Naive thymus-derived CD8-positive, alpha-beta T cell (primary cell): ENCODE data around the gene ALK. TPM values are rescaled to one million over a fixed set of nuclear protein-coding genes. Genes with fewer than 3 reads are reported as not detected.
A peak's percentile ranks its signal among the peaks of the same experiment; 100 is the strongest.

ENCODE experiments used
- ATAC-seq, 2 donors: fragments of 150-1000 bp; cut with Tn5 transposase in 1 of 2; sonication (Bioruptor Pico), chemical (Tn5 transposase) in 1 of 2; 1 replicate in 1 of 2; 2 replicates in 1 of 2; pipeline ENCODE4 v1.10.0; 2021; ENCODE audit warnings: mild to moderate bottlenecking in 2 of 2, moderate library complexity in 2 of 2
- POLR2A ChIA-PET: fragments of 350-600 bp; sonication (Branson Sonifier 250); formaldehyde crosslinking; loops from one replicate; lab custom pipeline; 2021; ENCODE audit warnings: antibody characterized with exemption; lab: Charles Lee
- DNase-seq, 10 donors: peaks; one replicate each; pipeline versions ENCODE4 v3.0.0 to v3.0.0-alpha.2; 2020 to 2022
- H3K27ac Mint-ChIP-seq, 10 donors: one replicate each; pipeline ENCODE4 v1.8.0; 2020 to 2022; ENCODE audit warnings: mild to moderate bottlenecking in 10 of 10, mixed read lengths in 10 of 10, moderate library complexity in 4 of 10, inconsistent platforms in 1 of 10
- H3K27me3 Mint-ChIP-seq, 5 donors: one replicate each; pipeline ENCODE4 v1.8.0; 2021 to 2022; ENCODE audit warnings: mixed read lengths in 5 of 5
- H3K36me3 Mint-ChIP-seq, 3 donors: one replicate each; pipeline ENCODE4 v1.8.0; 2020 to 2022; ENCODE audit warnings: mixed read lengths in 3 of 3, mild to moderate bottlenecking in 2 of 3, inconsistent platforms in 1 of 3
- H3K4me1 Mint-ChIP-seq, 4 donors: one replicate each; pipeline ENCODE4 v1.8.0; 2021 to 2022; ENCODE audit warnings: mixed read lengths in 4 of 4
- H3K4me3 Mint-ChIP-seq, 10 donors: one replicate each; pipeline ENCODE4 v1.8.0; 2020 to 2022; ENCODE audit warnings: mild to moderate bottlenecking in 10 of 10, mixed read lengths in 10 of 10, moderate library complexity in 6 of 10, inconsistent platforms in 1 of 10
- H3K9me3 Mint-ChIP-seq, 9 donors: one replicate each; pipeline ENCODE4 v1.8.0; 2020 to 2022; ENCODE audit warnings: mixed read lengths in 9 of 9, mild to moderate bottlenecking in 3 of 9, inconsistent platforms in 1 of 9, moderate library complexity in 1 of 9
- polyA plus RNA-seq, 3 donors: library from polyadenylated mRNA; unstranded; fragments of 300-500 nt; fragmentation: Illumina TruSeq; gene quantifications; one replicate each; pipeline ENCODE4 v1.2.3, GENCODE V29; 2021
- total RNA-seq, 8 experiments: library from RNA in 2 of 8; stranded (reverse) in 2 of 8; gene quantifications; one replicate each; pipeline ENCODE4 v1.2.3 and lab custom pipeline; 2021 to 2026

ALK gene
- total and polyA plus RNA-seq, 5 experiments from 2014 or later, result 0.10 TPM; not detected in 4

DNA sequence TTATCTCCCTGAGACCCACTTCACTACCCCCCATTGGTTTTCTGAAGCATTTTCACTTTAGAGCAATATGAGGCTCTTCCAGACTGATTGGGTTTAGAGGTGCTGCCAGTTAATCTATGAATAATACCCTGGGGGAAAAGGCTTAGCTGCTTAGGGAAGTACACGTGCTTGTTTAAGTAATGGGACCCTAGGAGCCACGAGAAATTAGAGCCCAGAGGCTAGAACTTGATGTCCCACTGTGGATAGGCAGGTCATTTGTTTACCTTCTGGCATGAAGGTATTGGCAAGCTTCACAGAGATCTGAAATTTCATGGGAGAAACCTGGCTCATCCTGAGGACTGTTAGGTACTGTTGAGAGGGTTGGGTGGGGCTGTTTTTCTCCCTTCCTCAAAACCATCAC is 746.4 kb downstream of the ALK start:
- POLR2A ChIA-PET, result no interaction called here
- DNase-seq (no peak), ATAC-seq (no peak)
- H3K4me3 Mint-ChIP-seq, result no peak overlapping the region
- H3K36me3 Mint-ChIP-seq, result peaks cover 4 to 79% (median 21%) of the 10 kb centered on the region in 3 donors
- peak overlapping the region in 2 of 10 donors; percentile 36 to 61 for H3K27ac Mint-ChIP-seq
- no peaks in the 10 kb centered on the region for H3K9me3 Mint-ChIP-seq
- H3K27me3 Mint-ChIP-seq, result no peaks in the 10 kb centered on the region
- H3K4me1 Mint-ChIP-seq, result peaks cover 0 to 10% (median 0%) of the 10 kb centered on the region in 4 donors

DNA sequence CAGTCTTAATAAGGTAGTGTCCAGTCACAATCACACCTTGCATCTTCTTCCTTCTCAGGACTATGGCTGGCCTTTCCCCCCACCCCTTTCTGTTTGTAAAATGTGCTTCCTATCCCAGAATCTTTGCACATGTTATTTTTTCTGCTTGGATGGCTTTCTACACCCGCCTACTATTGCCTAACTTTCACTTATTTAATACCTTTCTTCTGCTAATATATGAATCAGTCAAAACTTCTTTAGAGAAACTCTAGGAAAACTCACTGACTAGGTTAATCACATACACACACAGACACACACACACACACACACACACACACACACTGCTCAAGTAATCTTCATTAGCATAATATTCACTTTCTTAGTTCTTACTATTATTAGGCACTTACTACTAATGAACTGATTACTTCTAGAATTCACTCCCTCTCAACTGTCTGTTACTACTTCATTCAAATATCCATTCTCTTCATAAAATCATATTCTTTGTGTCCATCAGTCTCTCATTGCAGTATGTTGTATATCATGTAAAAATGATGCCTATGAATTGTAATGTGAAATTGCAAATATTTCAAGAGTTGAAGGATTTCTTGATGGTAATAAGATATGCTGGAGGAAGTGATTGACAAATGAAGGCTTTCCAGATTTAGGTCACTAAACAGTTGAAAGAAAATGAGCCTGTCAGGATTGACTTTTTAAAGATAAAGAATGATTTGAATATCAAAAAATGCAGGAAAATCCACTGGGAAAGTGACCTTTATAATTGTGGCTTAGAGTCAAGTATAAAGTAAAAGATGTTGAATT is 754.9 kb downstream of the ALK start:
- H3K27me3 Mint-ChIP-seq, result no peaks in the 10 kb centered on the region
- no peak overlapping the region for H3K4me3 Mint-ChIP-seq
- POLR2A ChIA-PET, result no interaction called here
- H3K27ac Mint-ChIP-seq, result peak overlapping the region in 5 of 10 donors; percentile 1 to 58 (median 19)
- no peak for ATAC-seq
- H3K9me3 Mint-ChIP-seq, result no peaks in the 10 kb centered on the region
- peaks cover 4 to 86% (median 18%) of the 10 kb centered on the region in 3 donors for H3K36me3 Mint-ChIP-seq
- peaks cover 0 to 6% (median 2%) of the 10 kb centered on the region in 4 donors for H3K4me1 Mint-ChIP-seq
- DNase-seq, result no peak

DNA sequence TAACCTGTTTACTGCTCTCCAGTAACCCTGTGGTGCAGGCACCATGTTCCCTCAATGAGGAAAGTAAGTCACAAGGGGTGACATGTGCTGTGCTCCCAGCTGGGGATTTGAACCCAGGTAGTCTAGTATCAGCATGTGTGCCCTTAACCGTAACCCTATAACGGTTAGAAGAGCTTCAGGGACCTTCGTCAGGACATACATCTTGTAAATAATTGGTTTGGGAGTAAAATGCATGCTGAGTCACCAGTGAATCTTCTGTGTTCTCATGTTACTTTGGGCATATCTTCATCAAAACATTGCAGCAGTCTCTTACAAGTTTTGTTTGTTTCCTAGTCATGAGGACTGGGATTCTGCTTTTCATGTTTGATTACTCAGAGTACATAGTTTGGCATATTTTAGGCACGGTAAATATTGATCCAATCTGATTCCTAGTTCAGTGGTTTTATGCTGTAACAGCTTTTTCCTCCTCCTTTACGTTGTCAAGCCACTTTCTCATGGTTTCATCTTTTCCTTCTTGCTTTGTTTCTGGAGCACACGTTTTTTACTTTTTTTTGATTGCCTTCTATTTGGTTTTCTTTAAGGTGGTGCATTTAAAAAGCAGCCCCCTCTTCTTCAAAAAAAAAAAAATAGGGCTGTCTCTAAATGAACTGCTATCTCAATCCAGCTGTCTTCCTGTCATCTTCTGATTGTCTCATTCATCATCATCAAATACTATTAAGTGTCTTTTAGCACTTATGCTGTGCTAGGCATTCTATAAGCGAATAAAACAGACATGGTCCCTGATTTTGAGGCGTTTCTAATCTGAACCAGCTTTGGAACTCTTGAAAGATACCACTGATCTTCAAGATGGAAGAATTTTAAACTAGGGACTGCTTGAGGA is 755.8 kb downstream of the ALK start:
- Mint-ChIP-seq H3K9me3 (no peaks in the 10 kb centered on the region), H3K4me1 (peaks cover 0 to 6% (median 1%) of the 10 kb centered on the region in 4 donors), H3K36me3 (peaks cover 4 to 86% (median 17%) of the 10 kb centered on the region in 3 donors), H3K27me3 (no peaks in the 10 kb centered on the region), H3K27ac (peak overlapping the region in 7 of 10 donors; percentile 1 to 58 (median 19)), H3K4me3 (no peak overlapping the region)
- no peak for DNase-seq
- POLR2A ChIA-PET, result no interaction called here
- no peak for ATAC-seq

DNA sequence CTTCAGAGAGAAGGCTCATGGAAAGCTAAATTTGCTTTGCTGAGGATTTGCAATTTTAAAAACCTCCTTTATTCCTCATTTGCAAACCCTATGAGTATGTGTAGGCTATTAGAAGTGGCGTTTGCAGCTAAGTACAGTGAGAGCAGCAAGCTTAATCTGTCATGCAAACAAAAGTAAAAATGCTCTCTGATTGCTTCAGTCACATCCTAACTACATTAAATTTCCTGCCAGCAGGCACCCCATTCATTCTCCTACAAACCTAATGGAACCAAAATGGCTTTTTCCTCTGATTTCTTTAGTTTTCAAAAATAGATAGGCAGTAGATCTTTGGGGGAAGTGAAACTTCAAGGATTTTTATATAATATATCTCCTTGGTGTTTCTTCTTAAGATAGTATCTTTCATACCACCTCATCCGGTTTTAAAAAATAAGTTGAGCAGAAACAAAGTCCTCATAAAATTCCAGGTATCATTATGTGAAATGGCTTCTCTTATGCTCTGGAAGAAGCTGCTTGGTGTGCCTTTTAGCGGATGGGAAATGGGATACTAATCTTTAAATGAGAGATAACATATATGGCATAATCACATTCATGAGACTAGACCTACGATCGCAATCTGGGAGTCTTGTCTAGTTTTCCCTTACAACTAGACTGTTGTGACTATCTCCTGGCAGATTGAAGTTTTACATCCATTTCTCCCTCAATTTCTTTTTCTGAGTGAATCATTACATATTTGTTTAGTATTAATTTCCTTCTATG is 757.1 kb downstream of the ALK start:
- Mint-ChIP-seq H3K27me3 (no peaks in the 10 kb centered on the region), H3K27ac (peak overlapping the region in 2 of 10 donors; percentile 8 to 33), H3K9me3 (no peaks in the 10 kb centered on the region), H3K4me3 (no peak overlapping the region), H3K36me3 (peaks cover 3 to 83% (median 20%) of the 10 kb centered on the region in 3 donors), H3K4me1 (peaks cover 0 to 2% (median under 1%) of the 10 kb centered on the region in 4 donors)
- ATAC-seq, result no peak
- POLR2A ChIA-PET, result no interaction called here
- DNase-seq, result no peak

DNA sequence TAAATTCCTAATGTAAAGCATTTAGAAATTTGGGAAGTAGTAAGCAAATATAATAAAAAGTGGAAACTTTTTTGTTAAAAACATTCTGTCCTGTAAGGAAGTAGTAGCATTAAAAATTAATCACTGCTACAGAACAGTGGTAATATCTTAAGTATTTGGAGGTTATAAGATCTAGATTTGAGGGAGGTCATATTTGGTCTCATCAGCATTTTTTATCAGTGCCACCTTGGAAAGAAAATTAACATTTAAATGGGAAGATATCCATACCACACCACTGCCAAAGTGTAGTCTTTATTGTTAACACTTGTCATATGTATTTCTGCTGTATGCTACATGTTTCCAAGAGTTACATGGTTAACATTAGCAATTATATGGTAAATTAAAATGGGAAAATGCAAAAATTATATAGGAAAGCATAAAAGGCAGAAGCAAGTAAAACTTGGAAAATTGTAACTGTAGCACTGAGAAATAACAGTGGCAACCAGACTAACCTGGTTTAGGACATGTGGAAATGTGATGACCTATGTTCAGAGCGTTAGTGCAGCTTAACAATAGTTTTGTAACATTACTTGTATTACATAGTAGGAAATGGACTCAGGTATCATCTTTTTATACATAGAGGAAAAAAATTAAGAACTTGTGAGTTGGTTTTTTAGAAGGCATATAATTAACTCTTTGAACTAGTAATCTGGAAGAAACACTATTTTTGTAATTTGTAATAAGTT is 759.0 kb downstream of the ALK start:
- Mint-ChIP-seq H3K27me3 (no peaks in the 10 kb centered on the region), H3K4me3 (no peak overlapping the region), H3K9me3 (no peaks in the 10 kb centered on the region), H3K27ac (peak overlapping the region in 2 of 10 donors; percentile 12 to 23), H3K36me3 (peaks cover 4 to 88% (median 24%) of the 10 kb centered on the region in 3 donors), H3K4me1 (peaks cover 0 to 2% (median under 1%) of the 10 kb centered on the region in 4 donors)
- DNase-seq (no peak), ATAC-seq (no peak)
- POLR2A ChIA-PET, result no interaction called here

DNA sequence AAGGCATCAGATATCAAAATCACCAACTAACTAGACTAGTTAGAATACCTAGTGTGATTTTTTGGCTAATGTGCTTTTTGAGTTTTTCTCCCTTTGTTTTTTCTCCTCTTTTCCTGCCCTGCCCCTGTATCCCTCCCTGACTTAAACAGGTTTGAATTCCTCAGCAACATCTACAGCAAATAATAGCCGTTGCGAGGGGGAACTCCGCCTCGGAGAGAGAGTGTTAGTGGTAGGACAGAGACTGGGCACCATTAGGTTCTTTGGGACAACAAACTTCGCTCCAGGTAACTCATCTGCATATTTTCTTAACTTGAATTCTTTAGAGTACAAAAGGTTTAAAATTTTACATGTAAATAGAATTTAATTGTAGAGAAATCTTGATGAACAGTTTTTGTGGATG is 761.2 kb downstream of the ALK start:
- DNase-seq (no peak), ATAC-seq (no peak)
- POLR2A ChIA-PET, result no interaction called here
- Mint-ChIP-seq H3K27ac (no peak overlapping the region), H3K36me3 (peaks cover 4 to 87% (median 36%) of the 10 kb centered on the region in 3 donors), H3K4me3 (no peak overlapping the region), H3K9me3 (no peaks in the 10 kb centered on the region), H3K27me3 (no peaks in the 10 kb centered on the region), H3K4me1 (peaks cover 0 to 2% (median under 1%) of the 10 kb centered on the region in 4 donors)

DNA sequence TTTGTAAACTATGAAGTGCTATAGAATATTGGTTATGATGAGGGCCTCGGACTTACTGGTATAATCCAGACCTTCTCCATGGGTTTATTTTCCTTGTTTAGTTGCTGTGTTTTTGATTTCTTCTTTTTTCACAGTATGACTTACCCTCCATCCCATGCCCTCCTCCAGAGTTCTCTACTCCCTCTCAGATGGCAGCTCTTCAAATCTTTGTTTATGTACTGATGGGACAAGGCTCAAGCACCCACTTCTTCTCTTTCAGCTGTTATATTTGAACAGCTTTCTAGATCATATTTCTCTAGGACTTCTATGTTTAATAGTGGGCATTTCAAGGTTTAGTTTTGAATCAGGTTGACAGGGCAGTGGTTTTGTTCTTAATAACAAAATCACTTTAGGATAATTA is 762.3 kb downstream of the ALK start:
- peaks cover 4 to 92% (median 35%) of the 10 kb centered on the region in 3 donors for H3K36me3 Mint-ChIP-seq
- POLR2A ChIA-PET, result no interaction called here
- peaks cover 0 to 6% (median 3%) of the 10 kb centered on the region in 4 donors for H3K4me1 Mint-ChIP-seq
- no peak overlapping the region for H3K4me3 Mint-ChIP-seq
- no peaks in the 10 kb centered on the region for H3K9me3 Mint-ChIP-seq
- no peaks in the 10 kb centered on the region for H3K27me3 Mint-ChIP-seq
- ATAC-seq (no peak), DNase-seq (no peak)
- H3K27ac Mint-ChIP-seq, result peak overlapping the region in 4 of 10 donors; percentile 2 to 37 (median 8)

DNA sequence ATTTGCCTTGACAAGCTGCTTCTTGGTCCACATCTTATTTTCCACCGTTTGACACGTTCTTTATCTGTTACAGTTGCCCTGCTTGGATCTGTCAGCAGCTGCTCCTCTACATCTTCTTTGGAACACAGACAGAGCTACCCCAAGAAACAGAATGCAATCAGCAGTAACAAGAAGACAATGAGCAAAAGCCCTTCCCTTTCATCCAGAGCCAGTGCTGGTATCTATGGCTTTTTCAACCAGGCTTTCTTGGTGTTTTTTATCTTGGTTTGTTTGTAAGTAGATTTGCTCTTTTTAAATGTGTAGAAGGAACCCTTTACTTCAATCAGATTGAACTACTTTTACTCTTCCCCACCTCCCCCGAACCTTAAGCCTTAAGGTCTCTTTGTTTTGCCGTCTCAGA is 764.3 kb downstream of the ALK start:
- Mint-ChIP-seq H3K9me3 (no peaks in the 10 kb centered on the region), H3K27ac (peak overlapping the region in 2 of 10 donors; percentile 1 to 33)
- POLR2A ChIA-PET, result interaction anchor here (0.5 kb wide), 1 partner anchor 52 kb away, joined by 3 read pairs; no protein-coding TSS in a partner anchor

DNA sequence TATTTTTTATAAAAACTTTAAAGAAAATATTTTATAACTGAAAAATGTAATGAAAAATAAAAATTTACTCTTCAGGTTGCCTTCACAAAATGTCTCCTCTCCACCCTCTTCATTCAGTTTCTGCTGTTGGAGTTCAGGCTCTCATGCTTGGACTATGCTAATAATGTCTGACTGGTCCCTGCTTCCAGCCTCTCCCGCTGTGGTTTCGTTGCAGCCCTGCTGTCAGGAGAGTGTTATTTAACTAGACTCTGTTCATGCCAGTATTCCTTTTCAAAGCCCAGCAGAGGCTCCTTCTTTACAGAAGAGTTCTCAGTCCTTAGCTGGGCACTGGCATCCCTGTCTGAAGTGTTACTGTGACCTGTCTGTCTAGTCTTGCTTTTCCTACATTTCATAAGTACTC is 765.8 kb downstream of the ALK start:
- no peak for DNase-seq
- POLR2A ChIA-PET, result no interaction called here
- no peak for ATAC-seq
- peak overlapping the region in 1 of 10 donors; percentile 40 for H3K27ac Mint-ChIP-seq
- H3K9me3 Mint-ChIP-seq, result no peaks in the 10 kb centered on the region
- H3K36me3 Mint-ChIP-seq, result peaks cover 4 to 83% (median 42%) of the 10 kb centered on the region in 3 donors
- no peak overlapping the region for H3K4me3 Mint-ChIP-seq
- H3K4me1 Mint-ChIP-seq, result peaks cover 0 to 6% (median 2%) of the 10 kb centered on the region in 4 donors
- no peaks in the 10 kb centered on the region for H3K27me3 Mint-ChIP-seq

More for the DNA sequence above, 764.3 kb downstream of the ALK start:
- no peaks in the 10 kb centered on the region for H3K27me3 Mint-ChIP-seq
- H3K4me1 Mint-ChIP-seq, result peaks cover 0 to 6% (median 3%) of the 10 kb centered on the region in 4 donors
- peaks cover 4 to 93% (median 44%) of the 10 kb centered on the region in 3 donors for H3K36me3 Mint-ChIP-seq
- DNase-seq, result no peak
- ATAC-seq, result no peak
- H3K4me3 Mint-ChIP-seq, result no peak overlapping the region

DNA sequence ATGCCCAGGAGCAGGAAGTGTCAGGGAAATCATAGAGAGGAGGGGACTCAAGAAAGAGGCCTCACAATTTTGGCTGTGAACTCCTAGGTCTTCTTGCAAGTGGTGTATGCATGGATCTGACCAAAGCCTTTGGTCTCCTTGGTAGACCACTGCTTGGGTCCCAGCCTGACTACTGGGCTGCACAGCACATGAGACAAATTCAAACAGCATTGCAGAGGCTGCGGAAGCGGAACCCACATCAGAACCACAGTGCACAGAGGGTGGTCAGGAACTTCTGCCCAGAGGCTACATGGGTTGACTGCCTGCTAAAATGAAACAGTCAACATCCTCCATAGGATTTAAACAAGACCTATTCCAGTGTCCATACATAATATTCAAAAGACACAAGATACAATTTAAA is 766.8 kb downstream of the ALK start:
- Mint-ChIP-seq H3K9me3 (no peaks in the 10 kb centered on the region), H3K27ac (peak overlapping the region in 4 of 10 donors; percentile 31 to 61 (median 52)), H3K4me3 (no peak overlapping the region), H3K36me3 (peaks cover 4 to 82% (median 41%) of the 10 kb centered on the region in 3 donors), H3K27me3 (no peaks in the 10 kb centered on the region), H3K4me1 (peaks cover 0 to 6% (median 2%) of the 10 kb centered on the region in 4 donors)
- DNase-seq (no peak), ATAC-seq (no peak)
- POLR2A ChIA-PET, result no interaction called here

DNA sequence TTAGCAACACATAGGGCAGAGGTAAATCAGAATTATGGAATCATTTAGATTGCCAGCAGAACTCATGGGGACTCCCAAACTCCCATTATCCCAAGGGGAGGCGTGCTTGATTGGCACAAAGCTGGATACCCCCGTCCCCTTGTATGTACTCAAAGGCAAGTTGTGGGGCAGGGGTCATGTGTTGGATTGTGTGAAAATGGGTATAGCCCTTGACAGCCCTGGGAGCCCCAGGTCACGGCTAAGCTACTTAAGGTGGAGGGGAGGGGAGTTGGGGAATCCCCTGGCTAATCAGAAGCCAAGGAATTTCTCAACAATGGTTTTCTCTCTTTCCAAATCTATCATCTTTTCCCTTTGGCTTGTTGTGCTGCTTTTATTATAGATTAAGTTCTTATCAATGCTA is 773.4 kb downstream of the ALK start:
- no peaks in the 10 kb centered on the region for H3K27me3 Mint-ChIP-seq
- H3K36me3 Mint-ChIP-seq, result peaks cover 0 to 73% (median 28%) of the 10 kb centered on the region in 3 donors
- H3K4me1 Mint-ChIP-seq, result peaks cover 0 to 2% (median 0%) of the 10 kb centered on the region in 4 donors
- no peak overlapping the region for H3K27ac Mint-ChIP-seq
- ATAC-seq, result no peak
- no peak for DNase-seq
- POLR2A ChIA-PET, result no interaction called here
- no peaks in the 10 kb centered on the region for H3K9me3 Mint-ChIP-seq
- H3K4me3 Mint-ChIP-seq, result no peak overlapping the region
